ENCODE measurements around the gene CIITA.

Gene CIITA

DNA sequence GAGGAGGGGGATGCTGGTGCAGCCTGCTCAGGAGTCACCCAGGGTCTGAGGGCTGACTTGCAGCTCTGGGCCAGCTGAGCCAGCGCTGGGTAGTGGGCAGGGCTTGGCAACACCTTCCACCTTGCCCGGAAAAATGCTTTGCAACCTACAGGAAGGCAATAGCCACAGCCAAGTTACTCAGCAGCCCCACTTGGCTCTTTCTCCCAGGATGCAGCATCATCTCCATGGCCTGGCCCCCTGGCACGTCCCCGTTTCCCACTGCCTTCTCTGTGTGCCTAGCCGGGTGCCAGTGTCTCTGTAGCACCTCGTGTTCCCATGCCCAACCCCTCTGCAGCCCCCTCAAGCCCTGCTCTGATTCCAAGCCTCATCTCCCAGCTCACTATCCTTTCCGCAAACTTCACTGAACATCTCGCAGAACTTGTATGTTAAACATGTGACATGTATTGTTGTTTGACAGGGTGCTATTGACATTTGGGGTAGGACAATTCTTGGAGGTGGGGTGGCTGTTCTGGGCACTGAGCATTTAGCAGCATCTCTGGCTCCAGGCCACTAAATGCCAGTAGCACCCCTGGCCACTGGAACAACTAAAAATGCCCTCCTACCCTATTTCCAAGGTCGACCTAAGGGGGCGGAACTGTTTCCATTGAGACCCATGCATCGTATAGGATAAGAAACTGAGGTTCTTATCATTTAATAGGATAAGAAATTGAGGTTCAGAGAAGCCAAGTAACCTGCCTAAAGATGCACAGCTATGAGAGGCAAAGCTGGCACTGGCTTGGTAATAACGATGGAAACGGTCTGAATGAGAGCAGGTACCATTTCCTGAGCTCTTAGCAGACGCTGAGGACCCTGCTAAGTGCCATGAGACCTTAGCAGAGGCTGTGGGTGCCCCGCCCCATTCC, 53.1 kb downstream of the CIITA start:
- Histone ChIP-seq H3K4me3 (ENCODE audit: low read depth, low read length, poor library complexity, severe bottlenecking) (no peak overlapping the region), H3K4me1 (ENCODE audit: insufficient read depth, low read length, severe bottlenecking) (no peaks in the 10 kb centered on the region), H3K27ac (ENCODE audit: low read depth, low read length, poor library complexity, severe bottlenecking) (no peak overlapping the region), H4K20me1 (ENCODE audit: insufficient read depth, low read length) (no peaks in the 10 kb centered on the region), H3K4me2 (ENCODE audit: low read length) (no peak overlapping the region), H2AFZ (ENCODE audit: low read length) (no peak overlapping the region), H3F3A (ENCODE audit: insufficient read depth, low read length) (no peaks in the 10 kb centered on the region), H3K27me3 (ENCODE audit: insufficient read depth, low read length) (peaks cover 4% of the 10 kb centered on the region), H3K79me2 (ENCODE audit: insufficient read depth, low read length) (no peaks in the 10 kb centered on the region), H3K9ac (ENCODE audit: low read length) (no peak overlapping the region), H3K36me3 (ENCODE audit: insufficient read depth, low read length) (peaks cover 22% of the 10 kb centered on the region), H3K9me3 (ENCODE audit: low read length) (no peaks in the 10 kb centered on the region), H3K9me2 (ENCODE audit: low read depth, low read length) (no peaks in the 10 kb centered on the region)
- no peak for TF ChIP-seq EZH2 (IDR thresholded peaks at IDR 0.05; ENCODE audit: borderline replicate concordance, low read length)
- TF ChIP-seq, protein P1, sequence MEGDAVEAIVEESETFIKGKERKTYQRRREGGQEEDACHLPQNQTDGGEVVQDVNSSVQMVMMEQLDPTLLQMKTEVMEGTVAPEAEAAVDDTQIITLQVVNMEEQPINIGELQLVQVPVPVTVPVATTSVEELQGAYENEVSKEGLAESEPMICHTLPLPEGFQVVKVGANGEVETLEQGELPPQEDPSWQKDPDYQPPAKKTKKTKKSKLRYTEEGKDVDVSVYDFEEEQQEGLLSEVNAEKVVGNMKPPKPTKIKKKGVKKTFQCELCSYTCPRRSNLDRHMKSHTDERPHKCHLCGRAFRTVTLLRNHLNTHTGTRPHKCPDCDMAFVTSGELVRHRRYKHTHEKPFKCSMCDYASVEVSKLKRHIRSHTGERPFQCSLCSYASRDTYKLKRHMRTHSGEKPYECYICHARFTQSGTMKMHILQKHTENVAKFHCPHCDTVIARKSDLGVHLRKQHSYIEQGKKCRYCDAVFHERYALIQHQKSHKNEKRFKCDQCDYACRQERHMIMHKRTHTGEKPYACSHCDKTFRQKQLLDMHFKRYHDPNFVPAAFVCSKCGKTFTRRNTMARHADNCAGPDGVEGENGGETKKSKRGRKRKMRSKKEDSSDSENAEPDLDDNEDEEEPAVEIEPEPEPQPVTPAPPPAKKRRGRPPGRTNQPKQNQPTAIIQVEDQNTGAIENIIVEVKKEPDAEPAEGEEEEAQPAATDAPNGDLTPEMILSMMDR (IDR thresholded peaks at IDR 0.05; ENCODE audit: low read length), result no peak

DNA sequence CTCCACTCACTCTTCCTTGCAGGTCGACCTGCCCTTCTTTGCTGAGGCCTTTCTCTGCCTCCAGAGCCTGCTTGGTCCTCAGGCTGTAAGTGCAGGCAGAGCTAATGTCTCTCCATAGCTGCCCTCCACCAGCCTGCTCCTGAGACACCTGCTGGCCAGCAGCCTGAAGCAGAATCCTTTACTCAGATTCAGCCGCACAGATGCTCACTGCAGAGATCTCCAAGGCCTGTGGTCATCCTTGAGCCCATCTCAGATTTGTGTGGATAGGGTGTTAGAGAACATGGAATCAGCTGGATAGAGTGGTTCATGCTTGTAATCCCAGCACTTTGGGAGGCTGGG, 53.7 kb downstream of the CIITA start:
- no peak overlapping the region for H3K27ac ChIP-seq (ENCODE audit: low read depth, low read length, poor library complexity, severe bottlenecking)
- no peak overlapping the region for H3K4me2 ChIP-seq (ENCODE audit: low read length)
- TF ChIP-seq, protein P1 (IDR thresholded peaks at IDR 0.05; ENCODE audit: low read length), result peak; percentile 40; the same call in 1 of the 2 replicates
- no peak for TF ChIP-seq EZH2 (IDR thresholded peaks at IDR 0.05; ENCODE audit: borderline replicate concordance, low read length)
- H3K9ac ChIP-seq (ENCODE audit: low read length), result no peak overlapping the region
- H3K36me3 ChIP-seq (ENCODE audit: insufficient read depth, low read length), result peaks cover 17% of the 10 kb centered on the region
- H3K4me1 ChIP-seq (ENCODE audit: insufficient read depth, low read length, severe bottlenecking), result no peaks in the 10 kb centered on the region
- H2AFZ ChIP-seq (ENCODE audit: low read length), result no peak overlapping the region
- H3K9me3 ChIP-seq (ENCODE audit: low read length), result no peaks in the 10 kb centered on the region
- H3K27me3 ChIP-seq (ENCODE audit: insufficient read depth, low read length), result peaks cover 4% of the 10 kb centered on the region
- H3K4me3 ChIP-seq (ENCODE audit: low read depth, low read length, poor library complexity, severe bottlenecking), result no peak overlapping the region
- no peaks in the 10 kb centered on the region for H3K9me2 ChIP-seq (ENCODE audit: low read depth, low read length)
- H3F3A ChIP-seq (ENCODE audit: insufficient read depth, low read length), result no peaks in the 10 kb centered on the region
- no peaks in the 10 kb centered on the region for H4K20me1 ChIP-seq (ENCODE audit: insufficient read depth, low read length)
- no peaks in the 10 kb centered on the region for H3K79me2 ChIP-seq (ENCODE audit: insufficient read depth, low read length)

DNA sequence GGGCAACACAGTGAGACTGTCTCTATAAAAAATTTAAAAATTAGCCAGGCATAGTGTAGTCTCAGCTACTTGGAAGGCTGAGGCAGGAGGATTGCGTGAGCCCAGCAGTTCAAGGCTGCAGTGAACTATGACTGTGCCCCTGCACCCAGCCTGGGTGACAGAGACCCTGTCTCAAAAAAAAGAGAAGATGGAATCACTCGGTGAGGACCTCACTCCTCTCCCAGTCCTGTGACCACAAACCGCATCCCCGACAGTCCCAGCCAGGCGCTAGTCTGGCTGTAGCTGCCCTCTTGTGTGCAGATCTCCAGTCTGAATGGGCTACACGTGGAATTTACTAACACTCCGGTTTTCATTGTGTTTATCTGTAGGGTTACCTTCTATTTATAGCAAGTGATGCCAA, 54.1 kb downstream of the CIITA start:
- Histone ChIP-seq H3K27ac (ENCODE audit: low read depth, low read length, poor library complexity, severe bottlenecking) (no peak overlapping the region), H3K9ac (ENCODE audit: low read length) (no peak overlapping the region), H3K9me3 (ENCODE audit: low read length) (no peaks in the 10 kb centered on the region), H3K36me3 (ENCODE audit: insufficient read depth, low read length) (peaks cover 13% of the 10 kb centered on the region), H3K4me3 (ENCODE audit: low read depth, low read length, poor library complexity, severe bottlenecking) (no peak overlapping the region), H3K9me2 (ENCODE audit: low read depth, low read length) (no peaks in the 10 kb centered on the region), H3K4me2 (ENCODE audit: low read length) (no peak overlapping the region), H3K4me1 (ENCODE audit: insufficient read depth, low read length, severe bottlenecking) (no peaks in the 10 kb centered on the region), H3K79me2 (ENCODE audit: insufficient read depth, low read length) (no peaks in the 10 kb centered on the region), H4K20me1 (ENCODE audit: insufficient read depth, low read length) (no peaks in the 10 kb centered on the region), H3F3A (ENCODE audit: insufficient read depth, low read length) (no peaks in the 10 kb centered on the region), H2AFZ (ENCODE audit: low read length) (no peak overlapping the region), H3K27me3 (ENCODE audit: insufficient read depth, low read length) (peaks cover 4% of the 10 kb centered on the region)
- no peak for TF ChIP-seq EZH2 (IDR thresholded peaks at IDR 0.05; ENCODE audit: borderline replicate concordance, low read length)
- TF ChIP-seq, protein P1 (IDR thresholded peaks at IDR 0.05; ENCODE audit: low read length), result no peak
